Limb (tissue), 2 donors: ENCODE measurements around the gene CTNNA3.
"Not testable (repeated sequence)": the region's sequence is repeated elsewhere in the genome, so short reads cannot be mapped to it uniquely, and the experiment has no call there.

ENCODE experiments used
- DNase-seq, 2 donors: peaks; one replicate each; pipeline ENCODE4 v3.0.0-alpha.2; 2016; ENCODE audit errors: extremely low spot score in 2 of 2

Gene CTNNA3

DNA sequence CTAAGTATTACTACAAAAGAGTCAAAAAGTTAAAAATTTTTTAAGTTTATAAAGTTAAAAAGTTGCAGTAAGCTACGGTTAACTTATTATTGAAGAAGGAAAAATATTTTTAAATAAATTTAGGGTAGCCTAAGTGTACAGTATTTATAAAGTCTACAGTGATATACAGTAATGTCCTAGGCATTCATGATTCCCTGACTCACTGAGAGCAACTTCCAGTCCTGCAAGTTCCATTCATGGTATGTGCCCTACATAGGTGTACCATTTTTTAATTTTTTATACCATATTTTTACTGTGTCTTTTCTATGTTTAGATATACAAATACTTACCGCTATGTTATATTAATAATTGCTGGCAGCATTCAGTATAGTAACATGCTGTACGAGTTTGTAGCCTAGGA is 92.3 kb downstream of the CTNNA3 start:
- DNase-seq, result no peak

DNA sequence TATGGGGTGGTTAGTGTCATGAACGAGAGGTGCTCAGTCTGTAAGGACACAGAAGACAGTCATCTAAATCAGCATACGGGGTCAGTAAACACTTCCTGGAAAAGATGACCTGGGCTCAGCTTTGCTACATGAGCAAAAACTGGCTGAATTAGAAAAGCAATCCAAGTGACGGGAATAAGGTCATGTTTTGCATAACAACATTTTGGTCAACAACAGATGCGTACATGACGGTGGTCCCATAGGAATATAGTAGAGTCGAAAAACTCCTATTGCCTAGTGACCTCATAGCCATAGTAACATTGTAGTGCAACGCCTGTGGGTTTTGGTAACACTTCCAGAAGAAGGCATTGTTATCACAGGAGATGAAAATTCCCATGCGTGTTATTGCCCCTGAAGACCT is 92.9 kb downstream of the CTNNA3 start:
- no peak for DNase-seq

- DNase-seq, result peak in 1 of 2 donors; percentile 41
Measured at GRCh38 chr10:67602268-67602950, 93.6 kb downstream of the CTNNA3 start.

DNA sequence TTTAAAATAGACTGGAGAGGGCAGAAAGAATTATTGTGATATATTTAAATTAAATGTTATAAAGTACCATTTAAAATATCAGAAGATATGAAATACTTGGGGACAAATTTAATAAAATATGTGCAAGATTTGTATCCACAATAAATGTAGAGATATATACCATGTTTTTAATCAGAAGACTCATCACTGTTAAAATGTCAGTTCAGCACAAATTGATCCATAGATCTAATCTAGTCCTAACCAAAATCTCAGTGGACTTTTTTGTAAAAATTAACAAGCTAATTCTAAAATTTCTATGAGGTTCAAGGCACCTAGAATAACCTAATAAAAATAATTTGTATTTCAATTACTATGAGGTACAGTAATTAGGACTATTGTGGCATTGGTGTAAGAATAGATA is 96.4 kb downstream of the CTNNA3 start:
- DNase-seq, result no peak

DNA sequence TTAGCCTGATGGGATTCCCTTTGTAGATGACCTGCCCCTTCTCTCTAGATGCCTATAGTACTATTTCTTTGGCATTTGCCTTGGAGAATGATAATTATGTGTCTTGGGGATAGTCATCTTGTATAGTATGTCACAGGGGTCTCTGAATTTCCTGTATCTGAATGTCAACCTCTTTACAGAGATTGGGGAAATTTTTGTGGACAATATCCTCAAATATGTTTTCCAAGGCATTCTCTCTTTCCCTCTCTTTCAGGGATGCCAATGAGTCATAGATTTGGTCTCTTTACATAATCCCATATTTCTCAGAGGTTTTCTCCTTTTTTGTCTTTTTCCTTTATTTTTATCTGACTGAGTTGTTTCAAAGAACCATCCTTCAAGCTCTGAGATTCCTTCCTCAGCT is 99.4 kb downstream of the CTNNA3 start:
- no peak for DNase-seq

DNA sequence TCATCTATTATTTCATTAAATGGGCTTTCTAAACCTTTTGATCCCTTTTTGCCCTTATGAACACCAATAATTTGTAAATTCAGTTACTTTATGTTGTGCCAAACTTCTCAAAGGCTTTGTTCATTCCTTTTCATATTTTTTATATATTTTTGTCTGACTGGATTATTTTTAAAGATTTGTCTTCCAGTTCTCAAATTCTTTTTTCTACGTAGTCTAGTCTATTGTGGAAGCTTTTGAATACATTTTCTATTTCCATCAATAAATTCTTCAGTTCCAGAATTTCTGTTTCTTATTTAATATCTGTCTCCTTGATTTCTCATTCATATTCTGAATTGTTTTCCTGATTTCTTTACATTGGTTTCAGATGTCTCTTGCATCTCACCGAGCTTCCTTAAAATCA is 108.2 kb downstream of the CTNNA3 start:
- DNase-seq, result no peak

DNA sequence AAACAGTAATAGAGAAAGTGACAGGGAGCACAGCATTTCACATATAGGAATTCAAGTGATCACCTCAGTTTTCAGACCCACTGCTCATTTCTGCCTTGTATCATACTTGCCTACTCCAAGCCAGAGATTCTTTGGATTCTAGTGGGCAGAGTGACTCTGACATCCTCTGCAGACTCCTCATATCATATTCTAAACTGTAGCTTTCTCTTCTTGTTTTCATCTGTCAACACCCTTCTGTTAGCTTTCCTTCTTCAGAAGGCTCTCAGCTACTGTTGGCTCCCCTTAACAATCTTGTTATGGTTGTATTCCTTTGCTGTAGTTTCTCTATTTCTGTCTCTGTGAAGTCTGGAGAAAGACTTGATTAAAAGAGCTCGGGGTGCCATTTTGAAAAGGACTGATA is 120.5 kb downstream of the CTNNA3 start:
- DNase-seq, result no peak

GRCh38 chr10:67573484-67573883 is 122.5 kb downstream of the CTNNA3 start:
- no peak for DNase-seq

DNA sequence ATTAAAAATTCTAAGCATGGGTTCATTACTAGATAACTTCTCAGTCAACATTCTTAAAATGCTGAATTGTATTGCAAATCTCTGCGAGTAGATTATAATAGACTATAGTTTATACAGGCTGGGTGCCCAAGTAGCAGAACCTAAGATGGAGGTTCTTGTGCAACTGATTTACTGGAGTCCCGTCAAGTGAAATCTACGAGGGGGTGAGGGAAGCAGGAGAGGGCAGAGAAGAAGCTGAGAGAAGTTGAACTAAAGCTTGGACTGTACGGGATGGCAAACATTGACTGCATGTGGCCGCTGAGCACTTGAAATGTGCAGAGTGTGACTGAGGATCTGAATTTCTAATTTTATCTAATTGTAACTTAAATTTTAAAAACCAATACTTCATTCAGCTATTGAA is 124.5 kb downstream of the CTNNA3 start:
- DNase-seq, result no peak

GRCh38 chr10:67558311-67558710 is 137.7 kb downstream of the CTNNA3 start:
- not testable (repeated sequence) for DNase-seq

GRCh38 chr10:67553254-67553653 is 142.7 kb downstream of the CTNNA3 start:
- DNase-seq, result no peak

- DNase-seq, result no peak
Measured at GRCh38 chr10:67550838-67551402, 145.1 kb downstream of the CTNNA3 start.

DNA sequence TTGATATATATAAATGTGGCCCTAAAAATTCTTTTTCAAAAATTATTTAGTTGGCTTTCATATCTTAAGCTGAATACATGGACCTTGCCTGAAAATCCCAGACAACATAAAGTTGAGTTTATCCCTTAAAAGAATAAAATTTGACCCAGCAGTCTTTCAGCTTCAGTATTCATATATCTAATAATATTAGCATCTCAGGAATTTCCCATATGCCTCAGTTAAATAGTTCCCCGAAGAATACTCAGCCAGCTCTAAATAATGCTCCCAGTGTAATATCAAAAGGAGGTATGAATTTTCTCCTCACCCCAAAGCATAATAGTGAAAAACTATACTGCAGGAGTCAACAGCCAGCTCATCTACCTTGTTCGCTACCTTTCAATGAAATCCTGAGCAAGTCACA is 145.9 kb downstream of the CTNNA3 start:
- no peak for DNase-seq

GRCh38 chr10:67549390-67549789 is 146.6 kb downstream of the CTNNA3 start:
- DNase-seq, result peak in 1 of 2 donors; percentile 10

DNA sequence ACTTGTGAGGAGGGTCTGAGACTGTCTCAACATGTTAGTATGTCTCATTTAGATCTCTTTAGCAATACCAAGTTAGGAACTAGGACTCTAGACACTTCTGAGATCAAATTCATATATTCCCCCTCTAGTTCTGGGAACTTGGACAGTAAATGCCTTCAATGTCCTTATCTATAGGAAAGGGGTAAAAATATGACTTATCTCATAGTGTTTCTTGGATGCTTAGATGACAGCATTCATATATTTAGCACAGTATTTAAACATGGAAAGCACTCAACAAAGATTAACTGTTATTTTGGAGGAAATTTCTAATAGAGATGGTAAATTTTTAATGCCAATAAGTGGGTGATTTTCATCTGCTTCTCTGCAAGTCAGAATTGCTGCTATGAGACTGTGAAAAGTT is 154.6 kb downstream of the CTNNA3 start:
- DNase-seq, result no peak

DNA sequence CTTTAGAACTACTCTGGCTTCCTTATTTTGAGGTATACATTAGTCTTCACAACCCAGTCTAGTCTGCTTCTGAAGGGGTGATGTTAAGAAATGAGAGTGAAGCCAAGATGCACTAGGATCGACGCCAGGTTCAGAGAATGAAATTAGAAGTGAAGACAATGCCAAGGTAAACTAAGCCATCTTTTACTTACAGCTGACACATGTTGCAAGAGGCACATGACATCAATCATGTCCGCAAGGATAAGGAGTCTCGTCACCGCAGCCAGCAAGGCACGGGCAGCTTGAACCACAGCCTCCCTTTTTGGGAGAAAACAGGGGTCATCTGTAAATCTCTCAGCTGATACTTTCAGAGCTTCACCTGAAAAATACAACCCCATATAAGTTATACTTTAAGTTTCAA is 156.7 kb downstream of the CTNNA3 start:
- DNase-seq, result no peak

DNA sequence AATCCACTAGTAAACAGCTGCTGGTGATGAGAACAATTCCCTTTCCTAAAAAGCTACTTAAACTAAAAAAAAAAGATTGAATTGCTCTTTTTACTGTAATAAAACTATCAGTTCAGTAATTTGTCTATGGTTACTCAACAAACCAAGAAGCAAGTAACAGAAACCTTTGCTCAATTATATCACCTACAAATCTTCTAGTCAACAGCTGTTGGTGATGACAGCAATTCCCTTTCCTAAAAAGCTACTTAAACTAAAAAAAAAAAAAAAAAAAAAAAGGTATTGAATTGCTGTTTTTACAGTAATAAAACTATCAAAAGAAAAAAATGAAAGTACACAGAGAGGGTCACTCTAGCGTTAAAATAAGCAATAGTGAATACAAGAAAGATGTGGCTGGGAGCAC is 158.1 kb downstream of the CTNNA3 start:
- DNase-seq, result no peak

DNA sequence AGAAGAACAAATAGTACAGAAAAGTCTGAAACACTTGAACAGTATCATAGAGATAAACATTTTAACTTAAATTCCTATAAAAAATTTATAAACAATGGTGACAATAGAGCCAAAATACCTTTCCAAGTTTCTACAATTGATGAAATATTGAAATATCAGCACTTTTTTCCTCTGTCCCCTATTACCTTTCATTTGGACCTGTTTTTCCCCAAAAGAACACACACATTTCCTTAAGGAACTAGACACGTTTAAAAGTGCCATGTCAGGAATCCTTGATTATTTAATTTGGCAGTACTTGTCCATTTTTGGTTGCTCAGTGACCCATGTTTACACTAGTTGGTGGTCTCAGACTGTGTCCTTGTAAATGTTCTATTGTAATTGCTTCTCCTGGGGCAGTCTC is 162.6 kb downstream of the CTNNA3 start:
- no peak for DNase-seq

DNA sequence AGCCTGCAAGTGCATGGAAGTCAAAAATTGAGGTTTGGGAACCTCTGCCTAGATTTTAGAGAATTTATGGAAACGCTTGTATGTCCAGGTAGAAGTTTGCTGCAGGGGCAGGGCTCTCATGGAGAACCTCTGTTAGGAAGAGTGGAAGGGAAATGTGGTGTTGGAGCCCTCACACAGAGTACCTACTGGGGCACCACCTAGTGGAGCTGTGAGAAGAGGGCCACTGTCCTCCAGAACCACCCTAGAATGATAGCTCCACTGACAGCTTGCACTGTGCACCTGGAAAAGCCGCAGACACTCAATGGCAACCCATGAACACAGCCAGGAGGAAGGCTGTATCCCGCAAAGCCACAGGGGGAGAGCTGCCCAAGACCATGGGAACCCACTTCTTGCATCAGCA is 165.0 kb downstream of the CTNNA3 start:
- not testable (repeated sequence) for DNase-seq

DNA sequence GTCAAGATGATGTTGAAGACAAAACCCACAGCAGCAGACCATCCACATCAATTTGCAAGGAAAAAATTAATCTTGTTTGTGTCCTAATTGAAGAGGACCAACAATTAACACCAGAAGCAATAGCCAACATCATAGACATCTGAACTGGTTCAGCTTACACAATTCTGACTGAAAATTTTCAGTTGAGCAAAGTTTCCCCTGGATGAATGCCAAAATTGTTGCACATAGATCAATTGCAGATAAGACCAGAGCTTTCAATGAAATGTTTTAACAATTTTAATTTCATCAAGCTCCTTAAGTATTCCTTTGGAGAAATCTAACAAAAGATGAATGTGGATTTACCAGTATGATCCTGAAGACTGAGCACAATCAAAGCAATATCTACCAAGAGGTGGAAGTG is 168.6 kb downstream of the CTNNA3 start:
- no peak for DNase-seq

GRCh38 chr10:67521546-67521945 is 174.4 kb downstream of the CTNNA3 start:
- no peak for DNase-seq

GRCh38 chr10:67520924-67521520 is 175.0 kb downstream of the CTNNA3 start:
- DNase-seq, result peak; percentile 60 to 79

GRCh38 chr10:67519434-67519833 is 176.6 kb downstream of the CTNNA3 start:
- no peak for DNase-seq
